NCI-H2029 treated with DMSO at 0.1 percent for 48 hours (cell line): Measurements from ENCODE around the gene ELP4.

Experiments
- DNase-seq: peaks from one replicate; lab custom pipeline; 2025; lab: John Stamatoyannopoulos, UW

Gene ELP4

DNA sequence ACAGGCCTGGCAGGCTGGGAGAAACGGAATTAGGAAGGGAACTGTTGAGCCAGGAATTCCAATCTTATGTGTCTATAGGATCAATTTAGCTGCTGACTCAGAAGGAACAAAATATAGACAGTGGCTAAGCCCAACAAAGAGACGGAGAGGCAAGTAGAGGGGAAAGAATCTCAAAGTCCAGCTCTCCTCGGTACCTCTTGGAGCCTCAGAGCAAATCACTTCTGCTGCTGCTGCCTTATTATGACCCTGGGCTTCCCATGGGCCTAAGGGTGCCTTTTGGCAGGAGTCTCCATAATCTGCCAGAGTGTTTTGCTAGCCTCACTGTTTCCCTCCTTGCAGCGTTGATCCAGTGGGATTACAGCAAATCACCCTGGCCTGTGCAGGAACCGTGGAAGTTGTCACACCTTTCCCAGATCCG, 269.8 kb downstream of the ELP4 start:
- no peak for DNase-seq

GRCh38 chr11:31780078-31780477, 270.5 kb downstream of the ELP4 start:
- no peak for DNase-seq

DNA sequence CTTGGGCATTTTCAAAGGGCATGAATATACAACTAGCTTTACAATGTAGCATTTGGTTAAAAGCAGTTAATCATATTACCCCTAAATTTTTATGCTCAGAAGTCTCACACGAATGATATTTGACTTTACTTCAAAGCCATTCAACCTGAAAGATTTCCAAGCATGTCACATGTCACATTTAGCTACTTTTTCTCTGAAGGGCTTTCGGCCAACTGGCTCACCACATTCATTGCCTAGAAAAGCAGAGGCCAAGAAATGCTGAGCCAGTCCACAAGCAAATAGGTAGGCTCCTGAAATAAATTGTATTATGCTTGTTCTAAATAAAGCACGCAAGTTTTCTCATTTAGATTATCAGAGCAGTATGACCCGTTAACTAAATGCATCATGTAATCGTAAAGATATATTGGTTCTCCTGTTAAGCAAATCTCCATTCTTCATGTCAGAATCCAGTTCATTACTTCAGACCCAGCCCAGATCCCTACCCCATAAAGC, 271.0 kb downstream of the ELP4 start:
- DNase-seq = no peak

GRCh38 chr11:31782257-31782656, 272.7 kb downstream of the ELP4 start:
- DNase-seq = no peak

GRCh38 chr11:31783252-31783651, 273.7 kb downstream of the ELP4 start:
- DNase-seq = no peak

DNA sequence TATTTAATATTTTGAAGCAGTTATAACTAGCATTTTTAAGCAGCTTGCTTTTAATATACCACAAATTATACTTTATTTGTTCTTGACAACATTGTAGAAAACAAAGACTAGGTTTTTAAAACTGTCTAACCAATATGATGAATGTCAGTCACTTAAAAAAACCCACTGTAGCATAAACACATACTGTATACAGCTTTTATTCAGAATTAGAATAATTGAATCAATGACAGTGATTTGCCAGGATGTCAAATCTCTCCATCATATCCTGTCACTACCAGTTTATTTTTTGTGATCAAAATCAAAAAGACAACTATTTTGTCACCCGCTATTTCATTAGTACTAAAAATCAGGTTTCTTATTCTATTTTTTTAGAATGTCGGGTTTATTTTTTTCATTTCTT, 275.0 kb downstream of the ELP4 start:
- no peak for DNase-seq

- DNase-seq = no peak
These were observed 277.6 kb downstream of the ELP4 start for GRCh38 chr11:31786996-31787685.

- no peak for DNase-seq
These were observed 278.5 kb downstream of the ELP4 start for GRCh38 chr11:31788085-31788484.

DNA sequence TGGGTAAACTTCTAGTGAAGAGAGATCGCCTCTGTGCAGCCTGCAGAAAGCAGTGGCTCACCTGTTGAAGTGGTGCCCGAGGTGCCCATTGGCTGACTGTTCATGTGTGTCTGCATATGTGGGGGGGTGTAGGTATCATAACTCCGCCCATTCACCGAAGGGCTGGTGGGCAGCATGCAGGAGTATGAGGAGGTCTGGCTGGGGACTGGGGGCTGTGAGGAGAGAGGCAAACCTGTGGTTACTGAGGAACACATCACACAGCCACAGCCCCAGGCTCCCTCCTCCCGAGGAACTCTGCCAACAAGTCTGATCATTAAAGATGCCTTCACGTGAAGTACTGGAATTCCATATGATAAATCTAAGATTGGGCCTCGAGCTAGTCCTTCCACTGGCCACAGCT, 281.1 kb downstream of the ELP4 start:
- no peak for DNase-seq

- DNase-seq = no peak
These were observed 282.5 kb downstream of the ELP4 start for GRCh38 chr11:31792036-31792435.

DNA sequence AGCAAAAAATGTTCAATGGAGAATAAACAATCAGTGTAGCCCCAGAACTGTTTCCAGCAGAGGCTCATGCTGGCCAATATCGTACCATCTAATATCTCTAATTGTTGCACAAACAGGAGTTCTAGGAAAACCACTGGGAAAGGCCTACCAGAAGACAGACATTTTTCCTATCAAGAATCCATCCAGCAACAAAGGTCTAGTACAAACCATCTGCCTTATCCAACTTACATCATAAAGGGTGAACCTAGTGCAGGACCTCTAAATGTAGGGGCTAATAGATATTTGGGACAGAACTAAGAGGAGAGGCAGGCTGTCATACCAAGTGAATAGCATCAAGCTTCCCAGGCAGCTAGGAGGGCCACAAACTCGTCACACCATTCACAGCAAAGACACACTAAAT, 282.9 kb downstream of the ELP4 start:
- DNase-seq = no peak

GRCh38 chr11:31793264-31793663, 283.7 kb downstream of the ELP4 start:
- no peak for DNase-seq

DNA sequence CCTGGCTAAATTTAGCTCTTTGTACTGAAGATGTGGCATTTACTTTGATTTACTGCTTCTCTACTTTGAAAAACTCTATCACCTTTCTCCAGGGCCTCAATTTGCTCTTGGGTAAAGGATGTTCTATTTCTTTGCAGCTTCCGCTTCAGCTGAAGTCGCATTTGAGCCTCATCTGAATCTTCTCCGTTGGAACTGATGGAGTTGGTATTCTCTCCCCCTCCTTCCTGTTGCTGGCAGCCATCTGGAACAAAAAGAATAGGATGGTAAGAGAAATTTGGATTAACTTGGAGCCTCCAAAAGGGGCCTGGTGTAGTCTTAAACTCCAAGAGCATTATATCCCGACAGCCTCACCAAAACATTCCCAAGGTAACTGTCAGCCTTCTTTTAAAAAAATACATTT, 285.0 kb downstream of the ELP4 start:
- DNase-seq = no peak

DNA sequence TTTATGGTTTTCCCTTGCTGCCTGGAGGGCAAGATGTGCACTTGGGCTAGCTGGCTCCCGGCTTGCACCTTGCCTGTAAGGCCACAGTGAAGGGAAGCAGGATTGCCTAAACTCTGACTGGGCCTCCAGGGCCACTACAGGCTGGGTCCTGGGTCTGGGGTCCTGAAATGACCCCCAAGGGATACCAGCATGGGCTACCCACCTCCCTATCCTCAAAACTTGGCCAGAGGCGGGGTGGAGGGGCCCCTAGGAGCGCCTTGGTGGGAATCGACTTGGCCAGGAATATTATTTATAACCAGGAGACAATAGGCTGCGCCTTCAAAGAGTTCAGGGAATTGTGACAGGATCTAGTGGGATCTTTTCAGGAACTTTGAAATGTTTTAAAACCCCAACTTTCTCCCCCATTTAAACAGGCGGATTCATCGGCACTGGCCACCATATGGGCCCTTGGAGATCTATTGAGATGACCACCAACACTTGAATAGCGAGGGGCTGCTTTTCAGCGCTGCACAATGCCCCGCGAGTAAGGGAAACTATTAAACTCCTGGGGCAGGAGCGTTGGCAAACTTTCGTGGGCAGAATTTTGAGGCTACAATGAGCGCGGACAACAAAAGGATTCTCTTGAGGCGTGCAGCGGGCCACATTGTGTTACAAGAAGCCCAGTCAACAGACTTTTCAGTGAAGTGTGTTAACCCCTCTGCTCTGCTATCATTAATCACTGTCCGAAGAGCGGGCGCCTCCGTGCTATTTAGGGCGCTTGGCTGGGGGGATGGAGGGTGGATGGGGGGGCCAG, 286.3 kb downstream of the ELP4 start:
- DNase-seq = no peak

DNA sequence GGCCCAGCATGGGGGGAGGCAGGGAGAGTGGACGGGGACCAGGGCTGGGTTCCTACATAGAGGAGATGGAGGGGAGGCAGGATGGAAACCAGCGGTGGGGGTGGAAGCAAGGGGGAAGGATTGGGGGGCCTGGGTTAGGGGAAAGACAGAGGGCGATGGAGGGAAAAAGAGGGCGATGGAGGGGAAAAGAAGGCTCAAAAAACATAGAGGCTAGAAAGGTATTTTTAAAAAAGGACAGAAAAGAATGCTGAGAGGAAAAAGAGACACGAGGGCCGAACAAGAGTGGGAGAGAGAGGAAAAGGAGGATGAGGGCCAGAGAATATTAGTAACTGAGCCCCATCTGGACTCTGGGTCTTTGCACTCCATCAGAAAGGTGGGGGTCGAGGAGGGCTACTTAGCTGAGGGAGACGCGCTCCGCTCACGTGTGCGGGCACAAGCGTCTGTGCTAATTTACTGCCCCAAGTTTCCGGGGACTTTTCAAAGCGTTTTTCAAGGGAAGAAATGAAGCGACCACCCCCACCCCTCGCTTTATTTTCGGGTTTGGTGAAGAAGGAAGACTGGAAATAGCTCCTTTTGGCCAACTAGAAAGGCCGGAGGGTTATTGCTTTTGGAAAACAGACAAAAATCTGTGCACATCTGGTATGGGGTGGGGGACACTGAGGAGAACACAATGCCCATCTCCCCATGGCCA, 287.1 kb downstream of the ELP4 start:
- DNase-seq = no peak

GRCh38 chr11:31797190-31798056, 287.9 kb downstream of the ELP4 start:
- no peak for DNase-seq

GRCh38 chr11:31798057-31798553, 288.5 kb downstream of the ELP4 start:
- DNase-seq = no peak

DNA sequence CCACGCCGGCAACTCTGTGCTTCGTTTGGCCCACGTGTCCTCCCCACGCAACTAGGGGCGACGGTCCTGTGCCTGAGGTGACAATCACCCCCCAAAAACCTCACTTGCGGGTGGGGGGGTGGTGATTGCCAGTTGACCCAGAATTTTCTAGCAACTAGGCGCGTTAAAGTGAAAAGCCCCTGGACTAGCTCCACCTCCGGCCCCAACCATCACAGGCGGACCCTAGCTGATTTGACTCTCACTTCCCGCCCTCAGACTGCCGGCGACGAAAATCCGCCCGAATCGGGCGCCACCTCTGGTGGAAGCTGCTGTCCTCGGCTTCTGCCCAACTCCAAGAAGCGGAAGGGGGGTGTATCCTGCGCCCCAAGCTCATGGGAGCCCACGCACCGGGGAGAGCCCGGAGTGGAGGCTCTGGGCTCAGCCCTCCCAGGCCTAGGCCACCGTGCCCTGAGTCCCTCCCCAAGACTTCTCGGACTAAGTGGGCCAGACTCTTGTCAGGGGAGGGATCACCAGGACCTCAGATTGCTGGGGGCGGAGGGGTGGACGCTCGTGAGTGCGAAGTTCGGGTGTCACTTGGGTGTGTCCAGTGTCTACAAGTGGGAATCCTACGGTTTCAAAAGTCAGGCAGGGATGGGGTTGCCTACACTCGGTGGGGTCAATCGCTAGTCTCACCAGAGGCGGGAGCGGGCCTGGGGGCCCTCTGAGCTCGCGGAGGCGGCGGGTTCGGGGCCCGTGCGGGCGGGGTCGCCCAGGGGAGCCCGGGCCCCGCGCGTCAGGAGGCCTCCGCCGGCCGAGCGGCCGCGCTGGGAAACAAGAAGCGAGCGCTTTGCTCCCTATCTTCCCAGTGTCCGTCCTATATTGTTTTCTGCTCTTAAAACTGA, 289.2 kb downstream of the ELP4 start:
- no peak for DNase-seq

DNA sequence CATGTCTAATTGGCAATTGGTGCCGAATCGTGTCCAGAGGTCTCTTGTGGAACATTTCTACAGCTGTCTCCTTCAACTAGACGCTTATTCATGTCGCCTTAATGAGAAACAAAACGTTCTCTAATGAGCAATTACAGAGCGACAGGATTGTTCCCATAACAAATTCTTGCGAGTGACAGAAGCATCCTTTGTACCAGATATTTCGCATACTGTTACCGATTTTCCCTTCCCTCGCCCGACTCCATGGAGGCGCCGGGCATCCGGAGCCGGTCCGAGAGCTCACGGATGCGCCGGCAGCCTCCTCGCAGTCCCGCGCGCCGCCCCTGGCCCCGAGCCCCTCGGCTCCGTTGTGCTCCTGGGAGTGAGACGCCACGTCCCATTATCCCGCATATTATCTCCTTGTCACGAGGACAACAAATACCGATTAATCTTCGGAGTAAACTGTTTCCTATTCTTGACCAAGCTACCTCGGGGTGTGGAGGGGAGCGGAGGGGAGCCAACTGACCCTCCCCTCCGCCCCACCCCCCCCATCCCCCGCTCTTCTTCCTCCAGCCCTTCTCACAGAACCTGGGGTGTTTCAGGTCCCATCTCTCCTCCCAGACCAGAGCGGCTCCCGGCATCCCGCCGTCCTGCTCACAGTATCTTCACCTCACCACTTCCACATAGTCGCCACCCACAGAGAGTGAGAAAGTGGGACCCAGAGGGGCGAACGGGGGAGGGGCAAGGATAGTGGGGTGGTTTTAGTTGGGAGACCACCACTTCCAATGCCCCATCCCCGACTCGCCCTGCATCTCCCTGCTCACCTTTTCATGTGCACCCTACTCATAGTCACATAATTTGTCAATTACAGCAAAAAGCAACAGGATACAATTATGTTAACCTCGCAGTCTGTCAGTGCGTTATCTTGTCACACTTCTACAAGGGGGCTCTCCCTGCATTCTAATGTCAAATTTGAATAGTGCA, 290.1 kb downstream of the ELP4 start:
- DNase-seq = no peak
